Left ventricle myocardium inferior (tissue), 1 donor: ENCODE results near the gene KDM2B. TPM values are rescaled to one million over a fixed set of nuclear protein-coding genes. Genes with fewer than 3 reads are reported as not detected.

Source experiments
- DNase-seq: peaks from one replicate; pipeline ENCODE4 v3.0.0-alpha.2; 2020
- H3K27ac ChIP-seq: fragments of 200-600 bp; replicated peaks from 2 replicates; pipeline ENCODE4 v1.8.0; 2021
- H3K27me3 ChIP-seq: fragments of 200-600 bp; 2 replicates; pipeline ENCODE4 v1.8.0; 2021; ENCODE audit warnings: low read depth
- H3K36me3 ChIP-seq: fragments of 200-600 bp; 2 replicates; pipeline ENCODE4 v1.8.0; 2021
- H3K4me1 ChIP-seq: fragments of 200-600 bp; 2 replicates; pipeline ENCODE4 v1.8.0; 2021
- H3K4me3 ChIP-seq: fragments of 200-600 bp; 2 replicates; pipeline ENCODE4 v1.8.0; 2021; ENCODE audit warnings: mild to moderate bottlenecking, moderate library complexity
- H3K9me3 ChIP-seq: fragments of 200-600 bp; replicated peaks from 2 replicates; pipeline ENCODE4 v1.8.0; 2021
- intact Hi-C: fragments of 100-400 bp; cut with micrococcal nuclease; formaldehyde crosslinking; loops from one replicate; pipeline ENCODE4 v1.11.0; 2022
- total RNA-seq: library from RNA; stranded (reverse); fragmentation: NEBNext Ultra II Directional; extraction: Animal tissue kit (Norgen Biotek cat#: 25700); gene quantifications from one replicate; pipeline ENCODE4 v1.2.1, GENCODE V29; 2021
- TF ChIP-seq, protein P1 (sequence below): fragments of 200-600 bp; IDR thresholded peaks from 2 replicates; pipeline ENCODE4 v1.8.0; 2021; ENCODE audit warnings: antibody characterized with exemption, mild to moderate bottlenecking, borderline replicate concordance
- donor health status: DM: no; HTN: yes; CAD: no; lungs with severe emphysema.

The KDM2B gene
- total RNA-seq, 1 donor from 2014 or later: 13.0 TPM

DNA sequence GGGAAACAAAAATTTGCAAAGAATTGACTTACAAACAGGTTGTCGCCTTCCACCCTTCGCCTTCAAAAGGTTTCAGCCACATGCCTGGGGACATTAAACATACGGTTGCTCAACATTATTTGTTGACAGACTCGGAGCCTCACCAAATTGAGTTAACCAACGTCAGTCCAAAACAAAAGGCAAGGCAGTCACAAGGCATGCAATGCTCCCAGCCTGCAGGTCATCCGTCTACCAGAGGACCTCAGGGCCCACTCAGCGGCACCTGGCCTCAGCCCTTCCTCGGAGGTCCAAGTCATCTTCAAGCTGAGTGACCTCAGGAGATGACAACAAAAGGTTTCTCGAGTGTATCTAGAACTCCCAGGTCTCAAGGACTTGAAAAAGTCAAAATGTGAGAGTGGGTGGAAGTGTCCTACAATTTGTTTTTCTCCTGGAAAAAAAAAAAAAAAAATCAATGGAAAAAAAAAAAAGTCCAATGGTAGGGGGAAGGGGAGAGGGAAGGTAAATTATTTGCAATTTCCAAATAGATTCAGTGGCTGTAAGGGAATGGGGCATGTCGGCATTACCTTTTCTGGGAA lies 64.3 kb downstream of the KDM2B start:
- Histone ChIP-seq H3K27ac (no peak overlapping the region), H3K4me3 (no peak overlapping the region), H3K4me1 (peaks cover 14% of the 10 kb centered on the region), H3K36me3 (peaks cover 11% of the 10 kb centered on the region), H3K27me3 (no peaks in the 10 kb centered on the region), H3K9me3 (no peaks in the 10 kb centered on the region)
- no peak for DNase-seq
- intact Hi-C loops: no loop called here
- TF ChIP-seq, protein P1, sequence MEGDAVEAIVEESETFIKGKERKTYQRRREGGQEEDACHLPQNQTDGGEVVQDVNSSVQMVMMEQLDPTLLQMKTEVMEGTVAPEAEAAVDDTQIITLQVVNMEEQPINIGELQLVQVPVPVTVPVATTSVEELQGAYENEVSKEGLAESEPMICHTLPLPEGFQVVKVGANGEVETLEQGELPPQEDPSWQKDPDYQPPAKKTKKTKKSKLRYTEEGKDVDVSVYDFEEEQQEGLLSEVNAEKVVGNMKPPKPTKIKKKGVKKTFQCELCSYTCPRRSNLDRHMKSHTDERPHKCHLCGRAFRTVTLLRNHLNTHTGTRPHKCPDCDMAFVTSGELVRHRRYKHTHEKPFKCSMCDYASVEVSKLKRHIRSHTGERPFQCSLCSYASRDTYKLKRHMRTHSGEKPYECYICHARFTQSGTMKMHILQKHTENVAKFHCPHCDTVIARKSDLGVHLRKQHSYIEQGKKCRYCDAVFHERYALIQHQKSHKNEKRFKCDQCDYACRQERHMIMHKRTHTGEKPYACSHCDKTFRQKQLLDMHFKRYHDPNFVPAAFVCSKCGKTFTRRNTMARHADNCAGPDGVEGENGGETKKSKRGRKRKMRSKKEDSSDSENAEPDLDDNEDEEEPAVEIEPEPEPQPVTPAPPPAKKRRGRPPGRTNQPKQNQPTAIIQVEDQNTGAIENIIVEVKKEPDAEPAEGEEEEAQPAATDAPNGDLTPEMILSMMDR: no peak

DNA sequence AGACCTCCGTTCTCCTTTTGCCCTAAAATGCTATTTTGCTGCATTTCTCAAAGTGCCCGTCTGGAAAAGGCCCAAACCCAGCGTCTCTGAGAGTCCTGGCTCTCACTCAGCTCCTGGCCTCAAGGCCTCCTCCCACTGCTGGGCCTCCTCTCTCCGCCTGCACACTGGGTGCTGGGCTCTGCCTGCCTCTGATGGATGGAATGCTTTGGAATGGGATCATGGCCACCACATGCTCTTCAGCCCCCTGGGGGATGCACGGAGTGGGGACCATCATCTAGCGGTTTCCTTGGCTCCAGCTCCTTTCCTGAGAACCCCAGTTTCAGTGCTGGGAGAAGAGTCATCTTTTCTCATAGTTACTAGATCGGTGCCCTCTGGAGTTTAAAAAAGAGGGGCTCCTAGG lies 65.2 kb downstream of the KDM2B start:
- Histone ChIP-seq H3K27me3 (no peaks in the 10 kb centered on the region), H3K4me1 (peaks cover 6% of the 10 kb centered on the region), H3K4me3 (no peak overlapping the region), H3K27ac (no peak overlapping the region), H3K9me3 (no peaks in the 10 kb centered on the region), H3K36me3 (peaks cover 14% of the 10 kb centered on the region)
- DNase-seq: no peak
- intact Hi-C loops: no loop called here
- TF ChIP-seq, protein P1: no peak

DNA sequence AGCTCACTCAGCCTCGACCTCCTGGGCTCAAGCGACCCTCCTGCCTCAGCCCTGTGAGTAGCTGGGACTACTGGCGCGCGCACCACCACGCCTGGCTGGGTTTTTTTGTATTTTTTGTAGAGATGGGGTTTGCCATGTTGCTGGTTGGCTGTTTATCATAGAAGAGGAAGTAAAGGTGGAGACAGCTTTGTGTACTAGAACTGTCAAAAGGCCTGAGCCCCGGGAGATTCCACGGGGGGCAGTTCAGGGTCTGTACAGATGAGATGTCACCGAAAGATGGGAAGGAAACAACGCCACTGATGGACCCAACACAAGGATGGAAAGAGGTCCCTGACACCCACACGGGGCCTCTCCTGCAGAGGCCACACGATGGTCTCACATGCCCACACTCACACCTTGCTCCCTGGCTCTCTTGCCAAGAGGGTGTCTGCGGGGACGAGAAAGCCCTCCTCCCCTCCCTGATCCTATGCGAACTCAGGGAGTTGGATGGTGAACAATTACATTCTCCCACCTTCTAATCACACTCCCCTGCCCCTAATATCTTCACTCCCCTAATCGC lies 66.6 kb downstream of the KDM2B start:
- Histone ChIP-seq H3K27ac (no peak overlapping the region), H3K4me3 (no peak overlapping the region), H3K27me3 (no peaks in the 10 kb centered on the region), H3K9me3 (no peaks in the 10 kb centered on the region), H3K4me1 (no peaks in the 10 kb centered on the region), H3K36me3 (peaks cover 21% of the 10 kb centered on the region)
- intact Hi-C loops: no loop called here
- TF ChIP-seq, protein P1: no peak
- DNase-seq: no peak

DNA sequence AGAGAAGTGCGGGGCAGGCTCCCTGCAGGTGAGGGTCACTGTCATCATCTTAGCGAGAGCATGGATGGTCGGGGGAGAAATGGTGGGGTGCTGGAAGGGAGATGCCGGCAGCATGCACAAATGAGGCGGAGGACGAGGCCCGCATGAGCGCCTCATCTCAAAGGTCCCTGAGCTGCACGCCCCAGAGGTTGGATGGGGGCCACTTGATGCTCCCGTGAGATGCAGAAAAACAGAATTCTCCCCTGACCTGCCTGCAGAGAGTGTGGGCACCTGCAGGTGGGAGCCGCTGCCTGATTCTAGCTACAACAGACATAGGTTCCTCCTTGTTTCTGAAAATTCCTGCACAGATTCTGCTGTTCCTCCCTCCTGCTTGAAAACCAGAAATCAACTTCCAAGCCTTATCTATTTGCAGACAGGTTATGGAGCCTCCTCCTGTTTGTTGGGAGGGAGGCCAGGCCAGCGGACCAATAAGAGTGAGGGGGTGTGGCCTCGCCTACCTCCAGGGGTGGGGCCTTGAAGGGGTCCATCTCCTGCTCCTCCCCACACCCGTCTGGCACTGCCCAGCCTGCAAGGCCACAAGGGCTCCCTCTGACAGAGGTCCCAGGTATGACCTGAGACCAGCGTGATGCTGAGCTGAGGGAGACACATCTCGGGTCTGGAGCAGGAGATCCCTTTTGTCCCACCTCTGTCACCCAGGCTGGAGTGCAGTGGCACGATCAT lies 67.2 kb downstream of the KDM2B start:
- TF ChIP-seq, protein P1: no peak
- intact Hi-C loops: no loop called here
- peaks cover 19% of the 10 kb centered on the region for H3K36me3 ChIP-seq

DNA sequence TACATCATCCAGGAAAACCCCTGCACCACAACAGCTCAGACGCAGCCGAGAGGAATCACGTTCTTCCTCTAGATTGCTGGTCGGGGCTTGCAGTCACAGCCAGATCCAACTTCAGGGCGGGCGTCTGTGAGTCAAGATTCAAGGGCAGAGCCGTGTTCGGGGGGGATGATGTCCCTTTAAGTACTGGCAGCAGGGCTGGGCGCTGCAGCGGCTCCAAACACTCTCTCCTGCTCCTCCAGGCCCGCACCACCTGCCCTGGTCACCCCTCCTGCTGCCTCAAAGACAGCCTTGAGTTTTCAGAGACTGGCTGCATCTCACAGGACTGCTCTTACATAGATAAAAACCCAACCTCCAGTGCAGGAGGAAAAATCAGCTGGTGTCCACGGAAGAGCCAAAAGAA lies 68.3 kb downstream of the KDM2B start:
- no peaks in the 10 kb centered on the region for H3K9me3 ChIP-seq
- intact Hi-C loops: no loop called here
- no peaks in the 10 kb centered on the region for H3K4me1 ChIP-seq
- peaks cover 29% of the 10 kb centered on the region for H3K36me3 ChIP-seq
- H3K27me3 ChIP-seq: no peaks in the 10 kb centered on the region
- H3K27ac ChIP-seq: no peak overlapping the region
- TF ChIP-seq, protein P1: no peak
- H3K4me3 ChIP-seq: no peak overlapping the region
- DNase-seq: no peak

More for the DNA sequence above, 67.2 kb downstream of the KDM2B start:
- Histone ChIP-seq H3K4me1 (no peaks in the 10 kb centered on the region), H3K27me3 (no peaks in the 10 kb centered on the region), H3K4me3 (no peak overlapping the region), H3K9me3 (no peaks in the 10 kb centered on the region), H3K27ac (no peak overlapping the region)
- no peak for DNase-seq
